Measurements from ENCODE around the gene LXN.

- TF ChIP-seq ZNF274 (IDR thresholded peaks at IDR 0.05; ENCODE audit: low read depth, low read length), result no peak
- no peak for TF ChIP-seq SUZ12 (IDR thresholded peaks at IDR 0.05; ENCODE audit: extremely low read depth, insufficient read depth, insufficient read length)
Observed at GRCh38 chr3:158700559-158700958, 28.1 kb upstream of the LXN start.

All from NT2/D1 (cell line).